ENCODE measurements around the gene PREPL. TPM values are rescaled to one million over a fixed set of nuclear protein-coding genes. Genes with fewer than 3 reads are reported as not detected.

The PREPL gene
- total and polyA plus RNA-seq, 2 of the 13 experiments (the other 11 are each of a cell fraction or from before 2014, with no cell fraction given), result 19.7 to 34.3 TPM

DNA sequence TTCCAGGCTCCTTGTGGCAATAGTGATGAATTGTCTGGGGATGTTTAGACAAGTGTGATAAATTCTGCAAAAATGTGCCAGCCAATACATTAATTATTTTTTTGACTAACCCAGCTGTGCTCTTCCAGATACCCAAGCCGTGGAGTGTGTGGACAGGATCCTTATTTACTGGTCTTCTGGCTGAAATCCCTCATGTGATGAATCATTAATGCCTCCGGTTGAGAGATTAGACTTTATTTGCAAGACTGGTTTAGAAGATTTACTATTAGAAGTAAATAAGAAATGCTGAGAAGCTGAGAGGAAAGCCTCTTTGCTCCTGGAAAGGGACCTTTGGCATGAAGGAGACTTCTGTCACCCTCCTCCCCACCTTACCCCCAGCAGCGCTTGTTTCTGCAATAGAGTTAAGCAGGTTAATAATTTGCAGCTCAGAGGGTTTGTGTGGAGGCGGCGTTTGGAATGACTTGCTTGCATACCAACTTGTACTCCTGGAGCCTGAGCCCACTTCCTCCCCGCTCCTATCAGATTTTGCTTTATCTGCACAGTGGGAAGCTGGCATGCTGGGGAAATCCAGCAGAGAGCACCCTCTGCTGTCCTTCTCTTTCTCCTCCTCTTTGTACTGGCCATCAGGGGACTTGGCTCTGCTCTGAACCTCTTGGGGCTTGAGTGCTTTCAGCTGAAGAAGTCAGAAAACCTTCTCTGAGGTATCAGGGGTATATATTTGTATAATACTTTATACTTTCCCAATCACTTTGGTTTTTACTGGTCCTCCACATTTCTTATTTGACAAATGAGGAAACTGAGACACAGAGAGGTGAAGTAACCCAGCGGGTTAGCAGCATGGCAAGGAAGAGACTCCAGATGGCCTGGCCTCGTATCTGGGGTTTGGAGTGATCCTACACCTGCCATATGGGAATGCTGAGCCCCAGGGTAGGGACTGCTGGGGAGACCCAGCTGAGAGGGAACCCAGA lies 69.7 kb downstream of the PREPL start (continued):
- peak; percentile 76; the same call in 1 of the 2 replicates for TF ChIP-seq SIX1 (CRISPR knock-in tag; IDR thresholded peaks at IDR 0.05; ENCODE audit: borderline replicate concordance)
- TF ChIP-seq, protein P1, sequence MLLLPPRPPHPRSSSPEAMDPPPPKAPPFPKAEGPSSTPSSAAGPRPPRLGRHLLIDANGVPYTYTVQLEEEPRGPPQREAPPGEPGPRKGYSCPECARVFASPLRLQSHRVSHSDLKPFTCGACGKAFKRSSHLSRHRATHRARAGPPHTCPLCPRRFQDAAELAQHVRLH (CRISPR knock-in tag; IDR thresholded peaks at IDR 0.05; ENCODE audit: borderline replicate concordance, low read depth), result peak; percentile 76; the same call in 1 of the 2 replicates
- TF ChIP-seq ZFP37 (CRISPR knock-in tag; IDR thresholded peaks at IDR 0.05; ENCODE audit: borderline replicate concordance), result 0 out of 2 replicates have a peak, but pooled peaks have one; percentile 48
- no peak for TF ChIP-seq TBP (CRISPR knock-in tag; IDR thresholded peaks at IDR 0.05)
- TF ChIP-seq ZNF124 (CRISPR knock-in tag; IDR thresholded peaks at IDR 0.05), result peak; percentile 65; the same call in 1 of the 2 replicates
- peak; percentile 95; the same call in 1 of the 2 replicates for TF ChIP-seq ZNF614 (CRISPR knock-in tag; IDR thresholded peaks at IDR 0.05; ENCODE audit: borderline replicate concordance)
- TF ChIP-seq KAT7 (CRISPR knock-in tag; IDR thresholded peaks at IDR 0.05; ENCODE audit: borderline replicate concordance), result peak; percentile 64; the same call in 1 of the 2 replicates
- TF ChIP-seq, protein P2, sequence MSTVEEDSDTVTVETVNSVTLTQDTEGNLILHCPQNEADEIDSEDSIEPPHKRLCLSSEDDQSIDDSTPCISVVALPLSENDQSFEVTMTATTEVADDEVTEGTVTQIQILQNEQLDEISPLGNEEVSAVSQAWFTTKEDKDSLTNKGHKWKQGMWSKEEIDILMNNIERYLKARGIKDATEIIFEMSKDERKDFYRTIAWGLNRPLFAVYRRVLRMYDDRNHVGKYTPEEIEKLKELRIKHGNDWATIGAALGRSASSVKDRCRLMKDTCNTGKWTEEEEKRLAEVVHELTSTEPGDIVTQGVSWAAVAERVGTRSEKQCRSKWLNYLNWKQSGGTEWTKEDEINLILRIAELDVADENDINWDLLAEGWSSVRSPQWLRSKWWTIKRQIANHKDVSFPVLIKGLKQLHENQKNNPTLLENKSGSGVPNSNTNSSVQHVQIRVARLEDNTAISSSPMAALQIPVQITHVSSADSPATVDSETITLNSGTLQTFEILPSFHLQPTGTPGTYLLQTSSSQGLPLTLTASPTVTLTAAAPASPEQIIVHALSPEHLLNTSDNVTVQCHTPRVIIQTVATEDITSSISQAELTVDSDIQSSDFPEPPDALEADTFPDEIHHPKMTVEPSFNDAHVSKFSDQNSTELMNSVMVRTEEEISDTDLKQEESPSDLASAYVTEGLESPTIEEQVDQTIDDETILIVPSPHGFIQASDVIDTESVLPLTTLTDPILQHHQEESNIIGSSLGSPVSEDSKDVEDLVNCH (CRISPR knock-in tag; IDR thresholded peaks at IDR 0.05), result no peak
- TF ChIP-seq PITX1 (CRISPR knock-in tag; IDR thresholded peaks at IDR 0.05), result peak; percentile 68; the same call in 1 of the 2 replicates
- TF ChIP-seq, protein P3, sequence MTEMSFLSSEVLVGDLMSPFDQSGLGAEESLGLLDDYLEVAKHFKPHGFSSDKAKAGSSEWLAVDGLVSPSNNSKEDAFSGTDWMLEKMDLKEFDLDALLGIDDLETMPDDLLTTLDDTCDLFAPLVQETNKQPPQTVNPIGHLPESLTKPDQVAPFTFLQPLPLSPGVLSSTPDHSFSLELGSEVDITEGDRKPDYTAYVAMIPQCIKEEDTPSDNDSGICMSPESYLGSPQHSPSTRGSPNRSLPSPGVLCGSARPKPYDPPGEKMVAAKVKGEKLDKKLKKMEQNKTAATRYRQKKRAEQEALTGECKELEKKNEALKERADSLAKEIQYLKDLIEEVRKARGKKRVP (CRISPR knock-in tag; IDR thresholded peaks at IDR 0.05), result 0 out of 4 replicates have a peak, but pooled peaks of 1 of the 2 experiments have one; percentile 38
- TF ChIP-seq ZNF431 (CRISPR knock-in tag; IDR thresholded peaks at IDR 0.05; ENCODE audit: borderline replicate concordance, low read depth), result 0 out of 2 replicates have a peak, but pooled peaks have one; percentile 55
- TF ChIP-seq, protein P4, sequence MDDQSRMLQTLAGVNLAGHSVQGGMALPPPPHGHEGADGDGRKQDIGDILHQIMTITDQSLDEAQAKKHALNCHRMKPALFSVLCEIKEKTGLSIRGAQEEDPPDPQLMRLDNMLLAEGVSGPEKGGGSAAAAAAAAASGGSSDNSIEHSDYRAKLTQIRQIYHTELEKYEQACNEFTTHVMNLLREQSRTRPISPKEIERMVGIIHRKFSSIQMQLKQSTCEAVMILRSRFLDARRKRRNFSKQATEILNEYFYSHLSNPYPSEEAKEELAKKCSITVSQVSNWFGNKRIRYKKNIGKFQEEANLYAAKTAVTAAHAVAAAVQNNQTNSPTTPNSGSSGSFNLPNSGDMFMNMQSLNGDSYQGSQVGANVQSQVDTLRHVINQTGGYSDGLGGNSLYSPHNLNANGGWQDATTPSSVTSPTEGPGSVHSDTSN (CRISPR knock-in tag; IDR thresholded peaks at IDR 0.05; ENCODE audit: borderline replicate concordance), result no peak
- TF ChIP-seq FOXP1 (IDR thresholded peaks at IDR 0.05), result no peak
- TF ChIP-seq FOXP1 (CRISPR knock-in tag; IDR thresholded peaks at IDR 0.05), result 0 out of 2 replicates have a peak, but pooled peaks have one; percentile 18
- TF ChIP-seq ZNF432 (CRISPR knock-in tag; IDR thresholded peaks at IDR 0.05; ENCODE audit: borderline replicate concordance), result no peak
- TF ChIP-seq, protein P5, sequence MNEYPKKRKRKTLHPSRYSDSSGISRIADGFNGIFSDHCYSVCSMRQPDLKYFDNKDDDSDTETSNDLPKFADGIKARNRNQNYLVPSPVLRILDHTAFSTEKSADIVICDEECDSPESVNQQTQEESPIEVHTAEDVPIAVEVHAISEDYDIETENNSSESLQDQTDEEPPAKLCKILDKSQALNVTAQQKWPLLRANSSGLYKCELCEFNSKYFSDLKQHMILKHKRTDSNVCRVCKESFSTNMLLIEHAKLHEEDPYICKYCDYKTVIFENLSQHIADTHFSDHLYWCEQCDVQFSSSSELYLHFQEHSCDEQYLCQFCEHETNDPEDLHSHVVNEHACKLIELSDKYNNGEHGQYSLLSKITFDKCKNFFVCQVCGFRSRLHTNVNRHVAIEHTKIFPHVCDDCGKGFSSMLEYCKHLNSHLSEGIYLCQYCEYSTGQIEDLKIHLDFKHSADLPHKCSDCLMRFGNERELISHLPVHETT (CRISPR knock-in tag; conservative IDR thresholded peaks at IDR 0.05), result no peak
- no peak; the same call in 1 of the 2 replicates for TF ChIP-seq FOSL2 (CRISPR knock-in tag; IDR thresholded peaks at IDR 0.05)
- TF ChIP-seq, protein P6, sequence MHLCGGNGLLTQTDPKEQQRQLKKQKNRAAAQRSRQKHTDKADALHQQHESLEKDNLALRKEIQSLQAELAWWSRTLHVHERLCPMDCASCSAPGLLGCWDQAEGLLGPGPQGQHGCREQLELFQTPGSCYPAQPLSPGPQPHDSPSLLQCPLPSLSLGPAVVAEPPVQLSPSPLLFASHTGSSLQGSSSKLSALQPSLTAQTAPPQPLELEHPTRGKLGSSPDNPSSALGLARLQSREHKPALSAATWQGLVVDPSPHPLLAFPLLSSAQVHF (CRISPR knock-in tag; IDR thresholded peaks at IDR 0.05), result no peak
- peak; percentile 46; the same call in 1 of the 2 replicates for TF ChIP-seq ZNF644 (CRISPR knock-in tag; IDR thresholded peaks at IDR 0.05; ENCODE audit: low read depth)
- peak; percentile 96 for TF ChIP-seq TEAD3 (CRISPR knock-in tag; optimal IDR thresholded peaks at IDR 0.05; ENCODE audit: borderline replicate concordance)
- TF ChIP-seq FOXK2 (IDR thresholded peaks at IDR 0.05), result no peak
